HepG2 (cell line): ENCODE results near the gene ASTN2. TPM values are rescaled to one million over a fixed set of nuclear protein-coding genes. Genes with fewer than 3 reads are reported as not detected.

ENCODE experiments used
- ATAC-seq: fragments of 200-7000 bp; cut with Tn5 transposase; 3 replicates; pipeline ENCODE4 v1.9.1; 2020; ENCODE audit warnings: mild to moderate bottlenecking, moderate library complexity
- BruUV-seq: library from RNA; stranded (reverse); fragments of 400-500 nt; replicated peaks from 2 replicates; lab custom pipeline; 2021; lab: Mats Ljungman, UMichigan
- CTCF ChIA-PET: fragments of 300-600 bp; formaldehyde crosslinking; extraction: SDS; loops from one replicate; lab custom pipeline; 2021; ENCODE audit warnings: low total read pairs, inconsistent platforms, low intra/inter-chr PET ratio; lab: Yijun Ruan, JAX
- POLR2A ChIA-PET: fragments of 350-600 bp; sonication (Branson Sonifier 250); formaldehyde crosslinking; loops from one replicate; lab custom pipeline; 2020; ENCODE audit warnings: antibody characterized with exemption, inconsistent platforms; lab: Yijun Ruan, JAX
- DNase-seq: peaks from one replicate; pipeline ENCODE4 v3.0.0-alpha.2; 2015; ENCODE audit warnings: low spot score
- FAIRE-seq: peaks from 3 replicates; lab custom pipeline; 2011; peaks lifted over from hg19 to GRCh38; lab: Jason Lieb, UNC
- H2AFZ ChIP-seq: one replicate; pipeline ENCODE4 v1.6.1; 2011; ENCODE audit warnings: low read length, inconsistent platforms
- H3K27ac ChIP-seq: fragments of 300-600 bp; 3 replicates; pipeline ENCODE4 v1.8.0; 2011; ENCODE audit warnings: mixed run types, mild to moderate bottlenecking, mixed read lengths, low read length, inconsistent platforms; ENCODE audit not compliant: insufficient read depth; ENCODE audit errors: extremely low read length
- H3K27me3 ChIP-seq, 2 experiments: fragments of 200-600 bp in 1 of 2; 2 replicates in 1 of 2; 3 replicates in 1 of 2; pipeline versions ENCODE4 v1.6.0 to v1.8.0; 2011; ENCODE audit warnings: low read length in 2 of 2, mild to moderate bottlenecking in 2 of 2, moderate library complexity in 2 of 2, inconsistent platforms in 1 of 2; ENCODE audit not compliant: insufficient read depth in 2 of 2, control insufficient read depth in 1 of 2
- H3K36me3 ChIP-seq, 2 experiments: fragments of 200-600 bp in 1 of 2; replicated peaks in 1 of 2; 2 replicates in 1 of 2; 3 replicates in 1 of 2; pipeline versions ENCODE4 v1.5.1 to v1.8.0; 2011; ENCODE audit warnings: low read length in 2 of 2, inconsistent platforms in 1 of 2; ENCODE audit not compliant: insufficient read depth in 2 of 2, control insufficient read depth in 1 of 2
- H3K4me1 ChIP-seq: 2 replicates; pipeline ENCODE4 v1.5.1; 2012; ENCODE audit warnings: low read length, inconsistent platforms; ENCODE audit not compliant: insufficient read depth
- H3K4me2 ChIP-seq: 2 replicates; pipeline ENCODE4 v1.6.0; 2011; ENCODE audit warnings: low read depth, low read length, inconsistent platforms
- H3K4me3 ChIP-seq, 3 experiments: fragments of 200-600 bp in 1 of 3; sonication (generic), shearing (Covaris generic) in 1 of 3; replicated peaks in 1 of 3; 2 replicates each; pipeline ENCODE4 v1.5.1; 2011 to 2016; ENCODE audit warnings: low read length in 3 of 3, inconsistent platforms in 2 of 3, low read depth in 2 of 3, mild to moderate bottlenecking in 2 of 3, control low read depth in 1 of 3, mixed read lengths in 1 of 3; ENCODE audit not compliant: insufficient read depth in 1 of 3
- H3K79me2 ChIP-seq: one replicate; pipeline ENCODE4 v1.6.1; 2011; ENCODE audit warnings: low read length, inconsistent platforms; ENCODE audit not compliant: insufficient read depth
- H3K9ac ChIP-seq: 2 replicates; pipeline ENCODE4 v1.6.0; 2011; ENCODE audit warnings: mild to moderate bottlenecking, low read depth, low read length, inconsistent platforms; ENCODE audit not compliant: insufficient read depth
- H3K9me3 ChIP-seq: 2 replicates; pipeline ENCODE4 v1.5.1; 2012; ENCODE audit warnings: mild to moderate bottlenecking, low read length
- H4K20me1 ChIP-seq: 2 replicates; pipeline ENCODE4 v1.6.0; 2011; ENCODE audit warnings: inconsistent platforms, mild to moderate bottlenecking, low read length, moderate library complexity; ENCODE audit not compliant: insufficient read depth
- CEBPG ChIP-seq: IDR thresholded peaks from 2 replicates; pipeline ENCODE4 v1.6.1; 2016
- EEA1 ChIP-seq: sonication (generic); formaldehyde crosslinking; IDR thresholded peaks from 2 replicates; pipeline ENCODE4 v1.5.1; 2020; ENCODE audit warnings: mild to moderate bottlenecking, missing genetic modification reagents, borderline replicate concordance
- MED8 ChIP-seq: sonication (generic); formaldehyde crosslinking; IDR thresholded peaks from 2 replicates; pipeline ENCODE4 v1.8.1; 2023; ENCODE audit warnings: mild to moderate bottlenecking, missing genetic modification reagents; ENCODE audit not compliant: insufficient replicate concordance
- MEIS2 ChIP-seq: sonication (generic); formaldehyde crosslinking; IDR thresholded peaks from 2 replicates; pipeline ENCODE4 v1.9.0; 2021; ENCODE audit warnings: mild to moderate bottlenecking, missing genetic modification reagents
- MIER2 ChIP-seq: IDR thresholded peaks from 2 replicates; pipeline ENCODE4 v1.6.1; 2016; ENCODE audit warnings: missing biosample characterization, missing genetic modification reagents
- MLLT10 ChIP-seq: sonication (generic); formaldehyde crosslinking; IDR thresholded peaks from 2 replicates; pipeline ENCODE4 v1.4.0; 2020; ENCODE audit warnings: missing genetic modification reagents
- MYNN ChIP-seq: sonication (generic); formaldehyde crosslinking; IDR thresholded peaks from 2 replicates; pipeline ENCODE4 v1.4.0; 2020; ENCODE audit warnings: mild to moderate bottlenecking, low read depth, missing genetic modification reagents
- POGZ ChIP-seq: sonication (generic); formaldehyde crosslinking; IDR thresholded peaks from 2 replicates; pipeline ENCODE4 v1.4.0; 2020; ENCODE audit warnings: mild to moderate bottlenecking, missing genetic modification reagents
- RXRA ChIP-seq: sonication (generic); formaldehyde crosslinking; IDR thresholded peaks from 2 replicates; pipeline ENCODE4 v1.5.1; 2020; ENCODE audit warnings: missing genetic modification reagents
- SAFB2 ChIP-seq: sonication (generic); formaldehyde crosslinking; IDR thresholded peaks from 2 replicates; pipeline ENCODE4 v1.5.1; 2020; ENCODE audit warnings: missing genetic modification reagents, low read depth, mild to moderate bottlenecking, borderline replicate concordance
- SOX5 ChIP-seq: IDR thresholded peaks from 2 replicates; pipeline ENCODE4 v1.6.1; 2016; ENCODE audit warnings: borderline replicate concordance
- ZNF207 ChIP-seq: fragments of 450-650 bp; IDR thresholded peaks from 2 replicates; pipeline ENCODE4 v1.6.1; 2016; ENCODE audit warnings: antibody characterized with exemption, borderline replicate concordance
- ZNF253 ChIP-seq: sonication (generic); formaldehyde crosslinking; IDR thresholded peaks from 2 replicates; pipeline ENCODE4 v1.8.0; 2022; ENCODE audit warnings: mild to moderate bottlenecking, missing genetic modification reagents, borderline replicate concordance
- ZNF569 ChIP-seq: sonication (generic); formaldehyde crosslinking; IDR thresholded peaks from 2 replicates; pipeline ENCODE4 v1.5.0; 2020; ENCODE audit warnings: mild to moderate bottlenecking, missing genetic modification reagents, moderate library complexity, borderline replicate concordance
- ZNF615 ChIP-seq: sonication (generic); formaldehyde crosslinking; IDR thresholded peaks from 2 replicates; pipeline ENCODE4 v1.5.0; 2020; ENCODE audit warnings: mild to moderate bottlenecking, missing genetic modification reagents, borderline replicate concordance
- ZNF816 ChIP-seq: sonication (generic); formaldehyde crosslinking; IDR thresholded peaks from 2 replicates; pipeline ENCODE4 v1.8.0; 2022; ENCODE audit warnings: missing genetic modification reagents, mild to moderate bottlenecking, borderline replicate concordance
- ZZZ3 ChIP-seq: sonication (generic); formaldehyde crosslinking; IDR thresholded peaks from 2 replicates; pipeline ENCODE4 v1.4.0; 2020; ENCODE audit warnings: missing genetic modification reagents, mild to moderate bottlenecking, borderline replicate concordance
- WGBS: methylation state at CpG from one replicate; pipeline ENCODE4 v1.1.6; 2017; ENCODE audit warnings: low lambda C conversion rate; 5-methylcytosine and 5-hydroxymethylcytosine counted together
- in situ Hi-C: cut with HindIII; loops from 2 replicates; pipeline ENCODE4 v1.10.0; 2017; ENCODE audit warnings: low pct_unique_long_range_greater_than_20kb; ENCODE audit not compliant: extremely low pct_ligation_motif_present
- intact Hi-C: fragments of 100-400 bp; cut with micrococcal nuclease; formaldehyde crosslinking; loops from one replicate; pipeline ENCODE4 v1.10.0; 2022; ENCODE audit not compliant: unreplicated experiment
- polyA plus RNA-seq, 8 experiments: library from polyadenylated mRNA; depleted of rRNA in 3 of 8; stranded (reverse) in 7 of 8; unstranded in 1 of 8; fragments of >200 nt; fragmentation: Illumina TruSeq in 4 of 8; extraction: Trizol in 4 of 8; gene quantifications; 2 replicates each; pipeline versions ENCODE4 v1.2.1 to v1.2.3, GENCODE V29; 2011 to 2016; ENCODE audit warnings: low read depth in 4 of 8, missing spikeins in 1 of 8, mixed read lengths in 1 of 8; ENCODE audit not compliant: insufficient read depth in 1 of 8
- total RNA-seq, 5 experiments: library from RNA; depleted of rRNA; stranded (reverse); fragments of >200 nt; fragmentation: Illumina TruSeq; extraction: Trizol; gene quantifications; 2 replicates each; pipeline ENCODE4 v1.2.3, GENCODE V29; 2016; ENCODE audit warnings: low read depth in 1 of 5
- TF ChIP-seq, protein P1 (sequence below): sonication (generic); formaldehyde crosslinking; IDR thresholded peaks from 2 replicates; pipeline ENCODE4 v1.5.0; 2020; ENCODE audit warnings: mild to moderate bottlenecking, missing genetic modification reagents, borderline replicate concordance
- TF ChIP-seq, protein P2 (sequence below): sonication (generic); formaldehyde crosslinking; IDR thresholded peaks from 2 replicates; pipeline ENCODE4 v1.8.0; 2022; ENCODE audit warnings: missing genetic modification reagents, mild to moderate bottlenecking, inconsistent platforms, borderline replicate concordance

The ASTN2 gene
- total and polyA plus RNA-seq, 2 of the 13 experiments (the other 11 are each of a cell fraction or from before 2014, with no cell fraction given): 5.2 to 13.5 TPM

DNA sequence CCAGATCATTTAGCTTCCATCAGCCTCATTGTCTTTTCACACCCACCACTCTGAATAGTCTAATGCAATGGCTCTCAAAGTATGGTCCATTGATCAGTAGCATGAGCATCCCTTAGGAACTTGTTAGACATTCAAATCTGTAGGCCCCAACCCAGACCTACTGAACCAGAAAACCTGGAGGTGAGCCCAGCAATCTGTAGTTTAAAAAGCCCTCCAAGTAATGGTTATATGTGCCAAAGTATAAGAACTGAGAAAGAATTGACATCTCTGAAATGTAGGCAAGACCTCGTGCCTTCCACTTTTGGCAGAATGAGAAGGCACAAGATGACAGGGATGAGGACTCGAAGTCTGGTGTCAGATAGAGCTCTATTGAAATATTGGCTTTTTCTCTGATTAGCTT, 460.1 kb downstream of the ASTN2 start:
- no peak overlapping the region for H3K9ac ChIP-seq
- POLR2A ChIA-PET: no interaction called here
- WGBS: 0% methylated on average over 2 of the region's 2 CpGs
- BruUV-seq: no TSS peak
- no peak for TF ChIP-seq ZNF615
- no peak for TF ChIP-seq SOX5 (CRISPR knock-in tag)
- TF ChIP-seq, protein P1, sequence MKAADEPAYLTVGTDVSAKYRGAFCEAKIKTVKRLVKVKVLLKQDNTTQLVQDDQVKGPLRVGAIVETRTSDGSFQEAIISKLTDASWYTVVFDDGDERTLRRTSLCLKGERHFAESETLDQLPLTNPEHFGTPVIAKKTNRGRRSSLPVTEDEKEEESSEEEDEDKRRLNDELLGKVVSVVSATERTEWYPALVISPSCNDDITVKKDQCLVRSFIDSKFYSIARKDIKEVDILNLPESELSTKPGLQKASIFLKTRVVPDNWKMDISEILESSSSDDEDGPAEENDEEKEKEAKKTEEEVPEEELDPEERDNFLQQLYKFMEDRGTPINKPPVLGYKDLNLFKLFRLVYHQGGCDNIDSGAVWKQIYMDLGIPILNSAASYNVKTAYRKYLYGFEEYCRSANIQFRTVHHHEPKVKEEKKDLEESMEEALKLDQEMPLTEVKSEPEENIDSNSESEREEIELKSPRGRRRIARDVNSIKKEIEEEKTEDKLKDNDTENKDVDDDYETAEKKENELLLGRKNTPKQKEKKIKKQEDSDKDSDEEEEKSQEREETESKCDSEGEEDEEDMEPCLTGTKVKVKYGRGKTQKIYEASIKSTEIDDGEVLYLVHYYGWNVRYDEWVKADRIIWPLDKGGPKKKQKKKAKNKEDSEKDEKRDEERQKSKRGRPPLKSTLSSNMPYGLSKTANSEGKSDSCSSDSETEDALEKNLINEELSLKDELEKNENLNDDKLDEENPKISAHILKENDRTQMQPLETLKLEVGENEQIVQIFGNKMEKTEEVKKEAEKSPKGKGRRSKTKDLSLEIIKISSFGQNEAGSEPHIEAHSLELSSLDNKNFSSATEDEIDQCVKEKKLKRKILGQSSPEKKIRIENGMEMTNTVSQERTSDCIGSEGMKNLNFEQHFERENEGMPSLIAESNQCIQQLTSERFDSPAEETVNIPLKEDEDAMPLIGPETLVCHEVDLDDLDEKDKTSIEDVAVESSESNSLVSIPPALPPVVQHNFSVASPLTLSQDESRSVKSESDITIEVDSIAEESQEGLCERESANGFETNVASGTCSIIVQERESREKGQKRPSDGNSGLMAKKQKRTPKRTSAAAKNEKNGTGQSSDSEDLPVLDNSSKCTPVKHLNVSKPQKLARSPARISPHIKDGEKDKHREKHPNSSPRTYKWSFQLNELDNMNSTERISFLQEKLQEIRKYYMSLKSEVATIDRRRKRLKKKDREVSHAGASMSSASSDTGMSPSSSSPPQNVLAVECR (CRISPR knock-in tag): no peak
- TF ChIP-seq ZNF816 (CRISPR knock-in tag): no peak
- TF ChIP-seq MED8 (CRISPR knock-in tag): no peak
- TF ChIP-seq ZNF207: no peak
- no peak for TF ChIP-seq ZNF569 (CRISPR knock-in tag)
- no peak for TF ChIP-seq RXRA (CRISPR knock-in tag)
- no peak for TF ChIP-seq CEBPG (CRISPR knock-in tag)
- no peak for TF ChIP-seq MYNN (CRISPR knock-in tag)
- no peak for TF ChIP-seq MLLT10 (CRISPR knock-in tag)
- TF ChIP-seq POGZ (CRISPR knock-in tag): no peak
- TF ChIP-seq MIER2: no peak
- TF ChIP-seq, protein P2, sequence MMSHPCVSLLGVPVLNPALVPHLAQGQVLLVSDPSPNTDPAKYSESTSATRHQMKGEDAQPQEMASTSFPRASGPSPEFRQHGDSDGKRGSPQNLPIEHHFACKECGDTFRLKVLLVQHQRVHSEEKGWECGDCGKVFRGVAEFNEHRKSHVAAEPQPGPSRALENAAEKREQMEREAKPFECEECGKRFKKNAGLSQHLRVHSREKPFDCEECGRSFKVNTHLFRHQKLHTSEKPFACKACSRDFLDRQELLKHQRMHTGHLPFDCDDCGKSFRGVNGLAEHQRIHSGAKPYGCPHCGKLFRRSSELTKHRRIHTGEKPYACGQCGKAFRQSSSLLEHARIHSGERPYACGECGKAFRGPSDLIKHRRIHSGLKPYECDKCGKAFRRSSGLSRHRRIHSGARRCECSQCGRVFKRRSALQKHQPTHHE (CRISPR knock-in tag): no peak
- no peak for TF ChIP-seq EEA1
- TF ChIP-seq MEIS2 (CRISPR knock-in tag): no peak
- no peak for TF ChIP-seq ZNF253 (CRISPR knock-in tag)
- no peak for TF ChIP-seq SAFB2 (CRISPR knock-in tag)
- TF ChIP-seq ZZZ3 (CRISPR knock-in tag): no peak
- H3K27ac ChIP-seq: no peak overlapping the region
- no peaks in the 10 kb centered on the region for H4K20me1 ChIP-seq
- in situ Hi-C loops: no loop called here
- FAIRE-seq: no peak
- no peak for DNase-seq
- no peaks in the 10 kb centered on the region for H3K9me3 ChIP-seq
- no peaks in the 10 kb centered on the region for H3K4me1 ChIP-seq
- CTCF ChIA-PET: no interaction called here
- H3K4me2 ChIP-seq: no peak overlapping the region
- ATAC-seq: no peak
- intact Hi-C loops: no loop called here
- no peak overlapping the region for H3K4me3 ChIP-seq
- H3K36me3 ChIP-seq: no peaks in the 10 kb centered on the region
- H3K27me3 ChIP-seq: no peaks in the 10 kb centered on the region
- no peak overlapping the region for H2AFZ ChIP-seq
- no peaks in the 10 kb centered on the region for H3K79me2 ChIP-seq
